ENCODE data around the gene MCM7. TPM values are rescaled to one million over a fixed set of nuclear protein-coding genes. Genes with fewer than 3 reads are reported as not detected.

MCM7 gene
- total RNA-seq, 2 donors from 2014 or later: 68.1 to 241 TPM

DNA sequence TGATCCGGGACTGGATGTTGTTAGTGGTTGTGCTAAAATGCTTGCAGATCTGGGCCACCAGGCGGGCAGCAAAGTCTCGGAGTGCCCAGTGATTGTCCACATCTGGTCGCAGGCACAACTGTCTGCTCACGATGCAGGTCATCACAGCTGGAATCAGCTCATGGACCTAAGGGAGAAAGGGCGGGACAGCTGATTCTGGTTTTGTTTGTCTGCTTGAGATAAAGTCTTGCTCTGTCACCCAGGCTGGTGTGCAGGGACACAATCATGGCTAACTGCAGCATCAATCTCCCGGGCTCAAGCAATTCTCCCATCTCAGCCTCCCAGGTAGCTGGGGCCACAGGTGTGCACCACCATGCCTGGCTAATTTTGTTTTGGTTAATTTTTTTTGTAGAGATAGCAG, 10.0 kb upstream of the MCM7 start:
- H3K27ac ChIP-seq: no peak overlapping the region

GRCh38 chr7:100109521-100110163, 8.4 kb upstream of the MCM7 start:
- no peak for TF ChIP-seq CTCF (IDR thresholded peaks at IDR 0.05)

More for the DNA sequence above, 10.0 kb upstream of the MCM7 start:
- intact Hi-C loops (cut with DNase I): no loop called here
- no peak for TF ChIP-seq CTCF (IDR thresholded peaks at IDR 0.05)
- H3K4me1 ChIP-seq: no peaks in the 10 kb centered on the region
- H3K9ac ChIP-seq (ENCODE audit: low read depth in 2 of 2, low read length in 2 of 2): no peak overlapping the region
- no peaks in the 10 kb centered on the region for H3K9me3 ChIP-seq
- no peak for DNase-seq
- H3K36me3 ChIP-seq: no peaks in the 10 kb centered on the region
- no peak overlapping the region for H3K4me3 ChIP-seq
- H3K27me3 ChIP-seq: no peaks in the 10 kb centered on the region

DNA sequence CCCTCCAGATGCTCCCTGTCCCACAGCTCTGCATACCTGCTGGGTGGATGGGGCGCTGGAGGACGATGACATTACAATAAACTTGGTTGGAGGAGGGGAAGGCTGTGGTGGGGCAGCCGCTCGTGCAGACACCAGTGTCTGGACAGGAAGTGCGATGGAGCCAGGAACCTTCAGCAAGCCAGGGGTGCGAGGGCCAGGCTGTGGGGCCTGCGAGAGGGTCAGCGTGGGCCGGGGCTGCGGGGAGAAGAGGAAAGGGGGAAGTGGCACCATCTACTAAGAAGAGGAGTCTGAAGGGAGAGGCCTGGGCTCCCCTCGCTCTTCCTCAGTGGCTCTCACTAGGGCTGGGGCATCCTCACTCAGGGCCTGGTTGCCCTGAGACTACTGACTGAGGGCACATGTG, 6.7 kb upstream of the MCM7 start:
- H3K36me3 ChIP-seq: no peaks in the 10 kb centered on the region
- no peaks in the 10 kb centered on the region for H3K4me1 ChIP-seq
- DNase-seq: no peak
- H3K4me3 ChIP-seq: no peak overlapping the region
- H3K9ac ChIP-seq (ENCODE audit: low read depth in 2 of 2, low read length in 2 of 2): no peak overlapping the region
- no peaks in the 10 kb centered on the region for H3K27me3 ChIP-seq
- intact Hi-C loops (cut with DNase I): no loop called here
- no peak for TF ChIP-seq CTCF (IDR thresholded peaks at IDR 0.05)
- no peaks in the 10 kb centered on the region for H3K9me3 ChIP-seq
- no peak overlapping the region for H3K27ac ChIP-seq

More at GRCh38 chr7:100109521-100110163, 8.4 kb upstream of the MCM7 start:
- H3K27me3 ChIP-seq: no peaks in the 10 kb centered on the region
- intact Hi-C loops (cut with DNase I): no loop called here
- H3K27ac ChIP-seq: no peak overlapping the region
- DNase-seq: no peak
- H3K9ac ChIP-seq (ENCODE audit: low read depth in 2 of 2, low read length in 2 of 2): no peak overlapping the region
- no peaks in the 10 kb centered on the region for H3K9me3 ChIP-seq
- H3K4me3 ChIP-seq: no peak overlapping the region
- no peaks in the 10 kb centered on the region for H3K36me3 ChIP-seq
- no peaks in the 10 kb centered on the region for H3K4me1 ChIP-seq

DNA sequence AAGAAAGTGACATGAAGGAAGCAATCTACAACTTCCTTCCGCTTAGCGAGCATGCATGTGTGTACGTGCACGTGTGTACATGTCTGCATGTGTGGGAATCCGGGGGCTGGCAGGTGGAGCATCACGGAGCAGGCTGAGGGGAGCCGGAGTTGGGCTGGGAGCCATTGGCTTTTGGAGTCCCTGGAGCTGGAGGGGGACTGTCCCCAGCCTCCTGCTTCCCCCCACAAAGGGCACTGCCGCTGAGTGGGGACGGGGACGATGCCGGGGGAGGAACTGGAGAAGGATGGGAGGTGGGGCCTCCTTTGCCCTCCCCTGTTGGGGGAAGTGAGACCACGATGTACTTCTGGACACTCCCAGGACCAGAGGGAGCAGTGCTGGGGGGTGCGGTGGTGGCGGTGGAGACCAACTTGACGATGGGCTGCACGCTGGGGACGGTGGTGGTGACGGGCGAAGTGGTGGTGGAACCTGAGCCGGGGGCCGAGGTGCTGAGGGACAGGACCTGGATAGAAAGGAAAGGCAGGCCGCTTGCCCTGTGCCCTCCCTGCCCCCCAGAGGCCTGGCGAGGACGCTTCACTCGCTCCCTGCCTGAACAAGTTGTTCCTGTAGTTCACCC, 6.0 kb upstream of the MCM7 start:
- no peaks in the 10 kb centered on the region for H3K4me1 ChIP-seq
- no peaks in the 10 kb centered on the region for H3K9me3 ChIP-seq
- no peak overlapping the region for H3K9ac ChIP-seq (ENCODE audit: low read depth in 2 of 2, low read length in 2 of 2)
- no peak for DNase-seq
- TF ChIP-seq CTCF (IDR thresholded peaks at IDR 0.05): no peak
- intact Hi-C loops (cut with DNase I): no loop called here
- no peaks in the 10 kb centered on the region for H3K36me3 ChIP-seq
- H3K27ac ChIP-seq: no peak overlapping the region
- no peaks in the 10 kb centered on the region for H3K27me3 ChIP-seq
- no peak overlapping the region for H3K4me3 ChIP-seq

GRCh38 chr7:100106633-100107032, 5.4 kb upstream of the MCM7 start:
- no peaks in the 10 kb centered on the region for H3K9me3 ChIP-seq
- no peaks in the 10 kb centered on the region for H3K27me3 ChIP-seq
- no peaks in the 10 kb centered on the region for H3K4me1 ChIP-seq
- H3K9ac ChIP-seq (ENCODE audit: low read depth in 2 of 2, low read length in 2 of 2): no peak overlapping the region
- no peak for TF ChIP-seq CTCF (IDR thresholded peaks at IDR 0.05)
- H3K27ac ChIP-seq: no peak overlapping the region
- H3K4me3 ChIP-seq: no peak overlapping the region
- no peaks in the 10 kb centered on the region for H3K36me3 ChIP-seq
- no peak for DNase-seq
- intact Hi-C loops (cut with DNase I): no loop called here

Measured in colonic mucosa (tissue), 4 donors.